ENCODE measurements around the gene CTTNBP2.

DNA sequence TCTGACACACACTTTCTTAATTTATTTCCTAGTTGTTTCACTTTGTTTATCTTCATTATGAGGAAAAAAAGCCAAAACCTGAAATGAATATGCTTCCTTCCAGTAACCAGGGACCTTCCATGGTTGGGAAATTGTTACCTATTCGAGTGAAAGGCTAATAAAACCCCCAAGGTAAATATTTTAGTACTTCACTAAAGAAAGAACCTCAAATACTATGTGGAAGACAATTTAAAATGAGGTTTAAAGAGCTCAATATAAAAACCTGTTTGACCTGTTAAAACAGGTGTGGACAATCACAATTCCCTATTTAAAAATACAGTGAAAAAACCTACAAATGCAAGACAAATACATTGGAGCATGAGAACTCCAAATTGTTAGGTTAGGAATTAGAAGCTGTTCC lies 200.8 kb downstream of the CTTNBP2 start:
- no peak for TF ChIP-seq DNMT1 (CRISPR knock-in tag; IDR thresholded peaks at IDR 0.05)
- no peak for TF ChIP-seq TCF7 (IDR thresholded peaks at IDR 0.05; ENCODE audit: low read depth)
- TF ChIP-seq, protein P1, sequence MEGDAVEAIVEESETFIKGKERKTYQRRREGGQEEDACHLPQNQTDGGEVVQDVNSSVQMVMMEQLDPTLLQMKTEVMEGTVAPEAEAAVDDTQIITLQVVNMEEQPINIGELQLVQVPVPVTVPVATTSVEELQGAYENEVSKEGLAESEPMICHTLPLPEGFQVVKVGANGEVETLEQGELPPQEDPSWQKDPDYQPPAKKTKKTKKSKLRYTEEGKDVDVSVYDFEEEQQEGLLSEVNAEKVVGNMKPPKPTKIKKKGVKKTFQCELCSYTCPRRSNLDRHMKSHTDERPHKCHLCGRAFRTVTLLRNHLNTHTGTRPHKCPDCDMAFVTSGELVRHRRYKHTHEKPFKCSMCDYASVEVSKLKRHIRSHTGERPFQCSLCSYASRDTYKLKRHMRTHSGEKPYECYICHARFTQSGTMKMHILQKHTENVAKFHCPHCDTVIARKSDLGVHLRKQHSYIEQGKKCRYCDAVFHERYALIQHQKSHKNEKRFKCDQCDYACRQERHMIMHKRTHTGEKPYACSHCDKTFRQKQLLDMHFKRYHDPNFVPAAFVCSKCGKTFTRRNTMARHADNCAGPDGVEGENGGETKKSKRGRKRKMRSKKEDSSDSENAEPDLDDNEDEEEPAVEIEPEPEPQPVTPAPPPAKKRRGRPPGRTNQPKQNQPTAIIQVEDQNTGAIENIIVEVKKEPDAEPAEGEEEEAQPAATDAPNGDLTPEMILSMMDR (CRISPR knock-in tag; IDR thresholded peaks at IDR 0.05) = no peak
- TF ChIP-seq ZNF337 (CRISPR knock-in tag; IDR thresholded peaks at IDR 0.05; ENCODE audit: borderline replicate concordance, low read depth) = no peak
- no peak for TF ChIP-seq MAZ (IDR thresholded peaks at IDR 0.05; ENCODE audit: borderline replicate concordance, low read depth, low read length)
- TF ChIP-seq MAZ (CRISPR knock-in tag; IDR thresholded peaks at IDR 0.05; ENCODE audit: low read depth) = no peak
- TF ChIP-seq RFX5 (IDR thresholded peaks at IDR 0.05; ENCODE audit: low read depth, low read length) = no peak
- no peak for TF ChIP-seq POLR2A (IDR thresholded peaks at IDR 0.05; ENCODE audit: insufficient read depth in 1 of 2, low read depth in 2 of 2, low read length in 2 of 2)
- TF ChIP-seq YY1 (IDR thresholded peaks at IDR 0.05; ENCODE audit: insufficient read depth, insufficient replicate concordance, low read depth, low read length) = no peak
- no peak for TF ChIP-seq JUN (CRISPR knock-in tag; IDR thresholded peaks at IDR 0.05)
- TF ChIP-seq, protein P2, sequence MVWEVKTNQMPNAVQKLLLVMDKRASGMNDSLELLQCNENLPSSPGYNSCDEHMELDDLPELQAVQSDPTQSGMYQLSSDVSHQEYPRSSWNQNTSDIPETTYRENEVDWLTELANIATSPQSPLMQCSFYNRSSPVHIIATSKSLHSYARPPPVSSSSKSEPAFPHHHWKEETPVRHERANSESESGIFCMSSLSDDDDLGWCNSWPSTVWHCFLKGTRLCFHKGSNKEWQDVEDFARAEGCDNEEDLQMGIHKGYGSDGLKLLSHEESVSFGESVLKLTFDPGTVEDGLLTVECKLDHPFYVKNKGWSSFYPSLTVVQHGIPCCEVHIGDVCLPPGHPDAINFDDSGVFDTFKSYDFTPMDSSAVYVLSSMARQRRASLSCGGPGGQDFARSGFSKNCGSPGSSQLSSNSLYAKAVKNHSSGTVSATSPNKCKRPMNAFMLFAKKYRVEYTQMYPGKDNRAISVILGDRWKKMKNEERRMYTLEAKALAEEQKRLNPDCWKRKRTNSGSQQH (CRISPR knock-in tag; IDR thresholded peaks at IDR 0.05; ENCODE audit: low read depth) = no peak
- TF ChIP-seq JUND (CRISPR knock-in tag; IDR thresholded peaks at IDR 0.05) = no peak
- no peak for TF ChIP-seq RFXAP (CRISPR knock-in tag; IDR thresholded peaks at IDR 0.05; ENCODE audit: borderline replicate concordance)
- TF ChIP-seq, protein P3, sequence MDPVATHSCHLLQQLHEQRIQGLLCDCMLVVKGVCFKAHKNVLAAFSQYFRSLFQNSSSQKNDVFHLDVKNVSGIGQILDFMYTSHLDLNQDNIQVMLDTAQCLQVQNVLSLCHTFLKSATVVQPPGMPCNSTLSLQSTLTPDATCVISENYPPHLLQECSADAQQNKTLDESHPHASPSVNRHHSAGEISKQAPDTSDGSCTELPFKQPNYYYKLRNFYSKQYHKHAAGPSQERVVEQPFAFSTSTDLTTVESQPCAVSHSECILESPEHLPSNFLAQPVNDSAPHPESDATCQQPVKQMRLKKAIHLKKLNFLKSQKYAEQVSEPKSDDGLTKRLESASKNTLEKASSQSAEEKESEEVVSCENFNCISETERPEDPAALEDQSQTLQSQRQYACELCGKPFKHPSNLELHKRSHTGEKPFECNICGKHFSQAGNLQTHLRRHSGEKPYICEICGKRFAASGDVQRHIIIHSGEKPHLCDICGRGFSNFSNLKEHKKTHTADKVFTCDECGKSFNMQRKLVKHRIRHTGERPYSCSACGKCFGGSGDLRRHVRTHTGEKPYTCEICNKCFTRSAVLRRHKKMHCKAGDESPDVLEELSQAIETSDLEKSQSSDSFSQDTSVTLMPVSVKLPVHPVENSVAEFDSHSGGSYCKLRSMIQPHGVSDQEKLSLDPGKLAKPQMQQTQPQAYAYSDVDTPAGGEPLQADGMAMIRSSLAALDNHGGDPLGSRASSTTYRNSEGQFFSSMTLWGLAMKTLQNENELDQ (CRISPR knock-in tag; IDR thresholded peaks at IDR 0.05; ENCODE audit: borderline replicate concordance) = no peak

Data from HepG2 (cell line).